ENCODE data around the gene PTPRD.

DNA sequence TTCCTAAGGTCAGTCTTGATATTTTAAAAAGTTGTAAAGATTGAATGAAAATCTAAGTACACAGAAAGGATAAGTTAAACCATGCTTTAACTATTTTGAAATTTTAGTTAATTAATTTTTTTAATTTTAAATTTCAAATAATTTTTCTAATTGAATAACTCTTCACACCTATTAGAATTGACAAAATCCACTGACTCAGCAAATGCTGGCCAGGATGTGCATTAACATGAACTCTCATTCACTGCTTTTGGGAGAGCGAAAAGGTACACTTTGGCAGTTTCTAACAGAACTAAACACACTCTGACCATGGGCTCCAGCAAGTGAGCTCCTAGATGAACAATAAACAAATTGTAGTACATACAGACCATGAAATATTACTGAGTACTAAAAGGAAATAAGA, 209.5 kb downstream of the PTPRD start:
- TF ChIP-seq, protein P1, sequence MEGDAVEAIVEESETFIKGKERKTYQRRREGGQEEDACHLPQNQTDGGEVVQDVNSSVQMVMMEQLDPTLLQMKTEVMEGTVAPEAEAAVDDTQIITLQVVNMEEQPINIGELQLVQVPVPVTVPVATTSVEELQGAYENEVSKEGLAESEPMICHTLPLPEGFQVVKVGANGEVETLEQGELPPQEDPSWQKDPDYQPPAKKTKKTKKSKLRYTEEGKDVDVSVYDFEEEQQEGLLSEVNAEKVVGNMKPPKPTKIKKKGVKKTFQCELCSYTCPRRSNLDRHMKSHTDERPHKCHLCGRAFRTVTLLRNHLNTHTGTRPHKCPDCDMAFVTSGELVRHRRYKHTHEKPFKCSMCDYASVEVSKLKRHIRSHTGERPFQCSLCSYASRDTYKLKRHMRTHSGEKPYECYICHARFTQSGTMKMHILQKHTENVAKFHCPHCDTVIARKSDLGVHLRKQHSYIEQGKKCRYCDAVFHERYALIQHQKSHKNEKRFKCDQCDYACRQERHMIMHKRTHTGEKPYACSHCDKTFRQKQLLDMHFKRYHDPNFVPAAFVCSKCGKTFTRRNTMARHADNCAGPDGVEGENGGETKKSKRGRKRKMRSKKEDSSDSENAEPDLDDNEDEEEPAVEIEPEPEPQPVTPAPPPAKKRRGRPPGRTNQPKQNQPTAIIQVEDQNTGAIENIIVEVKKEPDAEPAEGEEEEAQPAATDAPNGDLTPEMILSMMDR (conservative IDR thresholded peaks at IDR 0.05; ENCODE audit: low read depth, low read length), result no peak
- TF ChIP-seq EZH2 (IDR thresholded peaks at IDR 0.05; ENCODE audit: borderline replicate concordance, low read depth, low read length, poor library complexity, severe bottlenecking), result no peak
